Fibroblast of lung (primary cell): ENCODE results near the gene NT5C3A. TPM values are rescaled to one million over a fixed set of nuclear protein-coding genes. Genes with fewer than 3 reads are reported as not detected.

Source experiments
- DNase-seq, 2 donors: peaks; one replicate each; pipeline versions ENCODE4 v3.0.0 to v3.0.0-alpha.2; 2010; ENCODE audit warnings: low read depth in 2 of 2
- H2AFZ ChIP-seq: 2 replicates; pipeline ENCODE4 v1.5.1; 2012; ENCODE audit warnings: low read length, control low read depth, inconsistent platforms
- H3K27ac ChIP-seq: 2 replicates; pipeline ENCODE4 v1.5.1; 2011; ENCODE audit warnings: low read length, control low read depth; ENCODE audit not compliant: insufficient read depth
- H3K27me3 ChIP-seq: 2 replicates; pipeline ENCODE4 v1.5.1; 2011; ENCODE audit warnings: mild to moderate bottlenecking, low read length; ENCODE audit not compliant: control insufficient read depth, insufficient read depth
- H3K36me3 ChIP-seq: 2 replicates; pipeline ENCODE4 v1.5.1; 2011; ENCODE audit warnings: low read length; ENCODE audit not compliant: control insufficient read depth, insufficient read depth
- H3K4me1 ChIP-seq: 2 replicates; pipeline ENCODE4 v1.5.1; 2011; ENCODE audit warnings: low read length; ENCODE audit not compliant: control insufficient read depth, insufficient read depth; ENCODE audit errors: extremely low read depth
- H3K4me2 ChIP-seq: 2 replicates; pipeline ENCODE4 v1.5.1; 2011; ENCODE audit warnings: low read length, control low read depth; ENCODE audit not compliant: insufficient read depth; ENCODE audit errors: extremely low read depth
- H3K4me3 ChIP-seq, 4 experiments: fragments of 200-600 bp in 1 of 4; sonication (generic) in 1 of 4; replicated peaks in 1 of 4; 2 replicates each; pipeline ENCODE4 v1.5.1; 2011 to 2016; ENCODE audit warnings: low read length in 4 of 4, low read depth in 3 of 4, mild to moderate bottlenecking in 3 of 4, control low read depth in 2 of 4, inconsistent platforms in 1 of 4, mixed read lengths in 1 of 4; ENCODE audit not compliant: insufficient read depth in 1 of 4; ENCODE audit errors: control extremely low read depth in 1 of 4
- H3K79me2 ChIP-seq: 2 replicates; pipeline ENCODE4 v1.5.1; 2012; ENCODE audit warnings: mild to moderate bottlenecking, low read length, inconsistent platforms; ENCODE audit not compliant: control insufficient read depth, insufficient read depth
- H3K9ac ChIP-seq: 2 replicates; pipeline ENCODE4 v1.5.1; 2011; ENCODE audit warnings: mild to moderate bottlenecking, low read length, control low read depth; ENCODE audit not compliant: insufficient read depth
- H3K9me3 ChIP-seq: 2 replicates; pipeline ENCODE4 v1.5.1; 2012; ENCODE audit warnings: low read depth, low read length; ENCODE audit not compliant: control insufficient read depth, insufficient read depth
- H4K20me1 ChIP-seq: 2 replicates; pipeline ENCODE4 v1.5.1; 2011; ENCODE audit warnings: low read length; ENCODE audit not compliant: control insufficient read depth, insufficient read depth; ENCODE audit errors: extremely low read depth
- CTCF ChIP-seq, 2 donors: IDR thresholded peaks in 1 of 2; conservative IDR thresholded peaks in 1 of 2; 1 replicate in 1 of 2; 2 replicates in 1 of 2; pipeline ENCODE4 v1.5.1; 2011 to 2012; ENCODE audit warnings: low read length in 2 of 2, control low read depth in 1 of 2, inconsistent platforms in 1 of 2, low read depth in 1 of 2, mild to moderate bottlenecking in 1 of 2
- EZH2 ChIP-seq: IDR thresholded peaks from 2 replicates; pipeline ENCODE4 v1.5.1; 2012; ENCODE audit warnings: low read length, control low read depth, mild to moderate bottlenecking; ENCODE audit errors: missing control alignments
- polyA plus RNA-seq, 2 donors: library from polyadenylated mRNA; depleted of rRNA in 1 of 2; stranded (reverse) in 1 of 2; unstranded in 1 of 2; fragments of >200 nt; gene quantifications; 2 replicates each; pipeline ENCODE4 v1.2.1, GENCODE V29; 2011 to 2012; ENCODE audit warnings: missing spikeins in 1 of 2
- total RNA-seq: library from RNA; depleted of rRNA; stranded (reverse); fragments of >200 nt; gene quantifications from 2 replicates; pipeline ENCODE4 v1.2.1, GENCODE V29; 2014

Gene NT5C3A
- total and polyA plus RNA-seq, 2 donors (not counting 1 experiment from before 2014, with no cell fraction given), result 17.2 to 25.3 TPM

- H3K27me3 ChIP-seq, result no peaks in the 10 kb centered on the region
- H3K27ac ChIP-seq, result no peak overlapping the region
- H3K4me2 ChIP-seq, result no peak overlapping the region
Measured at GRCh38 chr7:33091641-33092191, 29.1 kb upstream of the NT5C3A start.

GRCh38 chr7:33091111-33091531, 28.5 kb upstream of the NT5C3A start:
- TF ChIP-seq CTCF (conservative IDR thresholded peaks at IDR 0.05 in 1 of 2, IDR thresholded peaks at IDR 0.05 in 1 of 2; ENCODE audit: low read depth in 1 of 2, low read length in 2 of 2) (no peak), EZH2 (no peak)
- no peaks in the 10 kb centered on the region for H4K20me1 ChIP-seq
- no peaks in the 10 kb centered on the region for H3K4me1 ChIP-seq
- no peaks in the 10 kb centered on the region for H3K79me2 ChIP-seq
- peak; percentile 55 to 92 for DNase-seq
- H3K27ac ChIP-seq, result no peak overlapping the region
- H3K4me3 ChIP-seq, result no peak overlapping the region
- H3K9ac ChIP-seq, result no peak overlapping the region
- no peaks in the 10 kb centered on the region for H3K9me3 ChIP-seq
- no peaks in the 10 kb centered on the region for H3K36me3 ChIP-seq
- H3K27me3 ChIP-seq, result no peaks in the 10 kb centered on the region
- H3K4me2 ChIP-seq, result peak overlapping the region; percentile 8
- H2AFZ ChIP-seq, result no peak overlapping the region

More at GRCh38 chr7:33091641-33092191, 29.1 kb upstream of the NT5C3A start:
- TF ChIP-seq EZH2, result no peak
- TF ChIP-seq CTCF (conservative IDR thresholded peaks at IDR 0.05 in 1 of 2, IDR thresholded peaks at IDR 0.05 in 1 of 2; ENCODE audit: low read depth in 1 of 2, low read length in 2 of 2), result no peak
- Histone ChIP-seq H3K79me2 (no peaks in the 10 kb centered on the region), H4K20me1 (no peaks in the 10 kb centered on the region), H2AFZ (no peak overlapping the region), H3K9me3 (no peaks in the 10 kb centered on the region), H3K9ac (no peak overlapping the region), H3K4me1 (no peaks in the 10 kb centered on the region), H3K4me3 (no peak overlapping the region), H3K36me3 (peaks cover 1% of the 10 kb centered on the region)
- no peak for DNase-seq

GRCh38 chr7:33089142-33089541, 26.6 kb upstream of the NT5C3A start:
- Histone ChIP-seq H3K9ac (no peak overlapping the region), H3K79me2 (no peaks in the 10 kb centered on the region), H3K4me2 (no peak overlapping the region), H3K36me3 (no peaks in the 10 kb centered on the region), H3K9me3 (no peaks in the 10 kb centered on the region), H3K4me1 (no peaks in the 10 kb centered on the region), H3K27me3 (no peaks in the 10 kb centered on the region), H2AFZ (no peak overlapping the region), H4K20me1 (no peaks in the 10 kb centered on the region), H3K4me3 (no peak overlapping the region), H3K27ac (no peak overlapping the region)
- TF ChIP-seq EZH2 (no peak), CTCF (conservative IDR thresholded peaks at IDR 0.05 in 1 of 2, IDR thresholded peaks at IDR 0.05 in 1 of 2; ENCODE audit: low read depth in 1 of 2, low read length in 2 of 2) (no peak)
- DNase-seq, result no peak
